ENCODE results near the gene PRKN. TPM values are rescaled to one million over a fixed set of nuclear protein-coding genes. Genes with fewer than 3 reads are reported as not detected.

Gene PRKN
- total and polyA plus RNA-seq, 9 donors: 3.0 to 15.0 (median 9.2) TPM

DNA sequence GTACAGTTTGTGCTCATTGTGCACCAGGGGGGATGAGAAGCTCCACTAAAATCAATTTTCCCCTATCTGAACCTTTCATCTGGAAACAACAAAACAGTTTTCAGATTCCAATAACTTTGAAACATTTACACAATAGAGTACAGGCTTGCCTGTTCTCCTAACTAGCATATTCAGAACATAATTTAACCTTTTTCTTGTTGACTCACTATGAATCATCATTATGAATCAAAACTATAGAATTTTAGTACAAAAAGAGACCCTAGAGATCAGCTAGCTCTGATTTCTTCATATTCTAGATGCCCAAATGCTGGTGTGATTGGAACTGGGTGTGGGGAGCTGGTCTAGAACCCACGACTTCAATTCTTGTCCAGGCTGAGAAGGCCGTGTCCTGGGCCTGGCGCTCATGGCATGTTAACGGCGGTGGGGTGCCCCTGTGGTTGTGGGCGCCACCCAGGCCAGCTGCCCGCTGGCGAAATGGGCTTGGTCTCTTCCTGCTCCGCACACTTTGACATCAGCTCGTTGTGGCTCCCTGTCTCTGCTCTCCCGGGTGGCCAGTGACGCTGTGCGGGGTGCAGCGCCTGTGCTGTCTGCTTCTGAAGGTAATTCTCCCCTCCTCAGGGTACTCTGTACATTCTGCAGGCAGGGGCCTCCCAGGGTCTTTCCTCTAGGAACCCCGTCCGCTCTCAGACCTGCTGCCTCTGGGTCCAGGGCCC lies 1423.8 kb downstream of the PRKN start:
- TF ChIP-seq, protein P1, sequence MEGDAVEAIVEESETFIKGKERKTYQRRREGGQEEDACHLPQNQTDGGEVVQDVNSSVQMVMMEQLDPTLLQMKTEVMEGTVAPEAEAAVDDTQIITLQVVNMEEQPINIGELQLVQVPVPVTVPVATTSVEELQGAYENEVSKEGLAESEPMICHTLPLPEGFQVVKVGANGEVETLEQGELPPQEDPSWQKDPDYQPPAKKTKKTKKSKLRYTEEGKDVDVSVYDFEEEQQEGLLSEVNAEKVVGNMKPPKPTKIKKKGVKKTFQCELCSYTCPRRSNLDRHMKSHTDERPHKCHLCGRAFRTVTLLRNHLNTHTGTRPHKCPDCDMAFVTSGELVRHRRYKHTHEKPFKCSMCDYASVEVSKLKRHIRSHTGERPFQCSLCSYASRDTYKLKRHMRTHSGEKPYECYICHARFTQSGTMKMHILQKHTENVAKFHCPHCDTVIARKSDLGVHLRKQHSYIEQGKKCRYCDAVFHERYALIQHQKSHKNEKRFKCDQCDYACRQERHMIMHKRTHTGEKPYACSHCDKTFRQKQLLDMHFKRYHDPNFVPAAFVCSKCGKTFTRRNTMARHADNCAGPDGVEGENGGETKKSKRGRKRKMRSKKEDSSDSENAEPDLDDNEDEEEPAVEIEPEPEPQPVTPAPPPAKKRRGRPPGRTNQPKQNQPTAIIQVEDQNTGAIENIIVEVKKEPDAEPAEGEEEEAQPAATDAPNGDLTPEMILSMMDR (IDR thresholded peaks at IDR 0.05): no peak
- TF ChIP-seq EP300 (IDR thresholded peaks at IDR 0.05) (no peak), POLR2A (IDR thresholded peaks at IDR 0.05) (no peak)
- 90 to 97% (median 96%) methylated on average over 16 of the region's 16 CpGs for WGBS, 3 donors
- no peak for DNase-seq
- Histone ChIP-seq H3K36me3 (no peaks in the 10 kb centered on the region), H3K27me3 (no peaks in the 10 kb centered on the region), H3K4me3 (no peak overlapping the region), H3K27ac (no peak overlapping the region), H3K4me1 (ENCODE audit: insufficient read depth) (no peaks in the 10 kb centered on the region), H3K9me3 (no peaks in the 10 kb centered on the region)
- intact Hi-C loops (cut with DNase I): no loop called here

DNA sequence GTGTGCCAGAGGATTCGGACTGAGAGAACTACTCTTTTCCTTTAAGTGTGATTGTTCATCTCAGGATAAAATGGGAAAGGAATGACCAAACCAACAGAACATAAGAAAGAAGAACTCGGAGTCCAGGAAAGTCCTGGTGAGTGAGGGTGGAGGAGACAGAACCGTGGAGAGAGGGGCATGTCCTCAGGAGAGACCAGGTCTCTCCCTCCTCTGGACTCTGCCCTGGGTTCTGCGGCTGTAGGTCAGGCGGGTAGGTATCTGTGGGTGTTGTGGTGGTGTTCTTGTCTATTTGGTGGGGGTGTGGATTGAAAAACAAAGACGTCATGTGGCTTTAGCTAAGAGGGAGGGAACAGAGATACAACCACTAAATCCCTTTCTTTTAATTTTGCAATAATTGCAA lies 1424.6 kb downstream of the PRKN start:
- Histone ChIP-seq H3K4me3 (no peak overlapping the region), H3K36me3 (no peaks in the 10 kb centered on the region), H3K4me1 (ENCODE audit: insufficient read depth) (no peaks in the 10 kb centered on the region), H3K27me3 (no peaks in the 10 kb centered on the region), H3K27ac (no peak overlapping the region), H3K9me3 (no peaks in the 10 kb centered on the region)
- TF ChIP-seq EP300 (IDR thresholded peaks at IDR 0.05): no peak
- 83 to 89% (median 84%) methylated on average over 6 of the region's 6 CpGs for WGBS, 3 donors
- no peak for DNase-seq
- intact Hi-C loops (cut with DNase I): no loop called here

DNA sequence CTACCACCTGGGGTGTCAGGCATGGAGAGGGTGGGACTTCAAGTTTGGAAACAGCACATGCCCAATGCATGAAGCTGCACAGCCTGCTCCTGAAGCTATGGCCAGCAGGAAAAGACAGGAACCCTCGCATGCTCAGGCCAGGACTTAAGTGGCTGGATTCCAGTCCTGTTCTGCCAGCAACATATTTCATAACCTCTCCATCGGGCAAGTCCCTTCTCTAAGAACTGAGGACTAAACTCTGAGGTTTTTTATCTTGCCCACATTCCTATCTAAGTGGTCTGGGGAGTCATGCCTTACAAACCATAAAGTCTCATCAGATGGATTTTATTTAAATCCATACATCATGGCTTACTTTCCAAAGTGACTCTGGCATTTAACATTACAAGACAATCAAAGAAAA lies 1426.2 kb downstream of the PRKN start:
- no peak for DNase-seq
- intact Hi-C loops (cut with DNase I): no loop called here
- Histone ChIP-seq H3K36me3 (no peaks in the 10 kb centered on the region), H3K4me1 (ENCODE audit: insufficient read depth) (no peaks in the 10 kb centered on the region), H3K4me3 (no peak overlapping the region), H3K27me3 (no peaks in the 10 kb centered on the region), H3K27ac (no peak overlapping the region), H3K9me3 (no peaks in the 10 kb centered on the region)
- 2 to 19% (median 12%) methylated on average over 2 of the region's 2 CpGs for WGBS, 3 donors
- TF ChIP-seq EP300 (IDR thresholded peaks at IDR 0.05): no peak
- no peak for TF ChIP-seq POLR2A (IDR thresholded peaks at IDR 0.05)
- TF ChIP-seq, protein P1 (IDR thresholded peaks at IDR 0.05): no peak

DNA sequence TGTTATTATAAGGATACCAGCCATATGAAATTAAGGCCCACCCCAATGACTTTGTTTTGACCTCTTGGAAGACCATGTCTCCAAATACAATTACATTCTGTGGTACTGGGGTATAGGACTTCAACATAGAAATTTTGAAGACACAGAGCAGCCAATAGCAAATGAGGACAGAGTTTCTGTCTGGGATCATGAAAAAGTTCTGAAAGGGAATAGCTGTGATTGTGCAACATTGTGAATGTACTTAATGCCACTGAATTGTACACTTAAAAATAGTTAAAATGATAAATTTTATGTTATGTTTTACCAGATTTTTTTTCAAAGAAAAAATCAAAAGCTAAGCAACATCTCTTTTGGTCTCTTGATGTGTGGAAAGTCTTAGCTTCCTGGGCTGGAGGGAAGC lies 1426.7 kb downstream of the PRKN start:
- intact Hi-C loops (cut with DNase I): no loop called here
- Histone ChIP-seq H3K36me3 (no peaks in the 10 kb centered on the region), H3K27me3 (no peaks in the 10 kb centered on the region), H3K4me3 (no peak overlapping the region), H3K27ac (no peak overlapping the region), H3K9me3 (no peaks in the 10 kb centered on the region), H3K4me1 (ENCODE audit: insufficient read depth) (no peaks in the 10 kb centered on the region)
- TF ChIP-seq, protein P1 (IDR thresholded peaks at IDR 0.05): no peak
- TF ChIP-seq POLR2A (IDR thresholded peaks at IDR 0.05): no peak
- no peak for TF ChIP-seq EP300 (IDR thresholded peaks at IDR 0.05)
- DNase-seq: no peak

DNA sequence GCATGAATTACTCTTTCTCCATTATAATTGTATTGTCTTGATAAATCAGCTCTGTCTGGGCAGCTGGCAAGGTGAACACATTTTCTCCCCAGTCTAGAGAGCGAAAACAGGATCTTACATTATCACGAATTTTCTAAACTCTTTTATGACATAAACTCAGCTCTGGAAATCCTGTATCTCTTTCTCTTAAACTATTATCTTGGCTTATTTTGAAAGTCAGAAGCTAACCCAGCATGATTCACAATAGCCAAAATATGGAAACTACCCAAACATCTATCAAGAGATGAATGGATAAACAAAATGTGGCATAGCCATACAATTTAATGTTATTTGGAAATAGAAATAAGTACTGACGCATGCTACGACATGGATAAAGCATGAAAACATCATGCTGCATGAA lies 1427.8 kb downstream of the PRKN start:
- no peaks in the 10 kb centered on the region for H3K4me1 ChIP-seq (ENCODE audit: insufficient read depth)
- no peak overlapping the region for H3K27ac ChIP-seq
- DNase-seq: no peak
- H3K36me3 ChIP-seq: no peaks in the 10 kb centered on the region
- H3K9me3 ChIP-seq: no peaks in the 10 kb centered on the region
- no peaks in the 10 kb centered on the region for H3K27me3 ChIP-seq
- TF ChIP-seq, protein P1 (IDR thresholded peaks at IDR 0.05): no peak
- TF ChIP-seq EP300 (IDR thresholded peaks at IDR 0.05) (no peak), POLR2A (IDR thresholded peaks at IDR 0.05) (no peak)
- intact Hi-C loops (cut with DNase I): no loop called here
- WGBS, 3 donors: 78 to 85% (median 82%) methylated on average over 4 of the region's 4 CpGs
- no peak overlapping the region for H3K4me3 ChIP-seq
